GM11168 (cell line): Measurements from ENCODE around the gene CENPO.

ENCODE experiments used
- in situ Hi-C: fragments of 300-500 bp; cut with MboI; formaldehyde crosslinking; loops from one replicate; pipeline ENCODE4 v1.12.0; 2022; ENCODE audit warnings: low sequenced_read_pairs; ENCODE audit not compliant: unreplicated experiment

The CENPO gene, protein sequence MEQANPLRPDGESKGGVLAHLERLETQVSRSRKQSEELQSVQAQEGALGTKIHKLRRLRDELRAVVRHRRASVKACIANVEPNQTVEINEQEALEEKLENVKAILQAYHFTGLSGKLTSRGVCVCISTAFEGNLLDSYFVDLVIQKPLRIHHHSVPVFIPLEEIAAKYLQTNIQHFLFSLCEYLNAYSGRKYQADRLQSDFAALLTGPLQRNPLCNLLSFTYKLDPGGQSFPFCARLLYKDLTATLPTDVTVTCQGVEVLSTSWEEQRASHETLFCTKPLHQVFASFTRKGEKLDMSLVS

DNA sequence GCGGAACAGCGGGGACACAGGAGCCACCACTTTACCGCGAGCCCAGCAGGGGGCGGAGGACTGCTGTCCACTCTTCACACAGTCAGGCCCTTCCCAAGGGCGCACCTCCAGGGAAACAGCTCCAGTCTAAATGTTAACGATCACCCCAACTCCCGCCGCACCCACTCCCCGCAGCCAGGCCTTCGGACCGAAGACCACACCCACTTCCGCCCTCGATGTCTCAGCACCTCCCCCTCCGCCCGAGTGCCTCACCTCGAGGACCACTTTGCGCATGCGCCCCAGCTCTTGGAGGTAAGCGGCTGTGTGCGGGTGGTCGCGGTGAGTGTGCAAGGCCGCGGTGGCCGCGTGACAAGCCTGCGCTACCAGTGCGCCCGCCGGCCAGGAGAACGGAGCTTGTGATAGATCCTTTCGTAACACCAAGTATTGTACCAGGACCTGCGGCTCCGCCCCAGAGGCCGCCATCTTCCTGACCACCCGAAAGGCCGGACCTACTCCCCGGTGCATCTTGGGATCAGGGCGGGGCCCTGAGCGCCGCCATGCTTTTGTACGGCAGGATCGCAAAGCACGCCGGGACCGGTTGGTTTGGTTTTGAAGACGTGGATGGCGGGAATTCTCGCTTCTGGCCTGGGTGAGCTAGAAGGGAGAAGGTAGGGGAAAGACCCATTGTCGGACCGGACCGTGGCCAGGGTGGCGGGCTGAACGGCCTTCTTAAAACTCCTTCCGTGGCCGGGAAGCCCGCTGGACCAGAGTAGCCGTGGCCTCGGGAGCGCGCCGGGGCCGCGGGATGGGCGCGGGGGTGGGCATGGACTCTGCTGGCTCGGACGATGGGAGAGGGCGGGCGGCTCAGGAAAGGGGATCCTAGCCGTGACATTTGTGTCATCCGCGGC is at the start of gene CENPO, which contains the start of gene PTRHD1:
CENPO (plus strand) TSS at position 552 of the 887 bp plus-strand sequence. CDS start 495 bp downstream, outside the sequence.
PTRHD1 (minus strand) TSS at position 518 of the 887 bp plus-strand sequence; CDS start at position 504, 14 bp downstream.
- in situ Hi-C loops = no loop called here

DNA sequence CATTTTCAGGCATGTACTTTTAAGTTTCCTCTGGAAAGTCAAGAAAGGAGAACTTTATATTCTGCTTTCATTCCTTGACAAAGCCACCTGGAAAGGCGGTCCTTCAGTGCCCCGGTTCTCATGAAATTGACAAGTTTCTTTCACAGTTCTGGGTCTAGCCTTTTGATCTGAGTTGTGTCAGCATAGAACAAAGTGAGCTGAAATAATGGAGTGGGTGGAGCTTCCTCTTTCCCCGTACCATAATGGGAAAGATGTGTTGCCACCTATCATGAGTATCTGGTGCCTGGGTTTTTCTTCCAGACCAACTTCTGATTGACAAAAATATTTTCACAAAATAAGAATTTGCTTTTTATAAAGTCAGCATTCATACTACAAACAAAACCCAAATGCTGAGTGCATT is 49.3 kb upstream of the CENPO start:
- in situ Hi-C loops = no loop called here

DNA sequence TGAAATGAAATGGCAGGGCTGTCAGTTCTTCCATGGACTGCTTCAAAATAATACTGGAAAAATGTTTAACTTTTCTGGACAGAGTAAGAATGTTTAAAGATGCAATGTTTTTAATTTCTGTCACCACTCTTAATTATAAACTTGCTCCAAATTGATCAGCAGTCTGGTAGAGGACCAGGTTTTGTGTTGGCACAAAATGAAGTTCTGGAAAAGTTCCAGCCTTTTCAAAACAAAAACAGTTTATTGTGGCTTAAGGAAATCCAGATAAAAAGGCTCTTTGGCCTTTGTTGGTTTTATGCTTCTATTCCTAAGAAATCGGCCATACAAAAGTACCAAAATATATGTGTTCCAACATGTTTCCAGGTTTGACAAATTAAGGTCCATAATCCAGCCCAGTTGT is 48.9 kb upstream of the CENPO start:
- in situ Hi-C loops = no loop called here

DNA sequence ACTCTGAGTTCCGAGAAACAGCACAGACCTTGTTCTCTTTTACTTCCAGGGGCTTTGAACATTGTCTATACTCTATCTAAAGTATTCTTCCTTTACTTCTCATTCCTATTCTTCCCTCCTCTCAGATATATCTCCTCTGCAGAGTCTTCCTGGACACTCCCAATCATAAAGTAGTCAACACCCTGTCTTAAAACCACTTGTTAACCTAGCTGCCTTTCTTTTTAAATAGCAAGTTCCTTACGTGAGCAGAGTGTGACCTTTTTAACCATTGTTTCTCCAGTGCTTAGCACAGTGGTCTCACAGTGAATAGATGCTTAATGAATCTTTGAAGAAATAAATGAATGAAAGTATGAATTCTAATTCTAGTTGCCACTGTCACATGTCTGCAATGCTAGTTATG is 47.4 kb upstream of the CENPO start:
- in situ Hi-C loops = no loop called here

DNA sequence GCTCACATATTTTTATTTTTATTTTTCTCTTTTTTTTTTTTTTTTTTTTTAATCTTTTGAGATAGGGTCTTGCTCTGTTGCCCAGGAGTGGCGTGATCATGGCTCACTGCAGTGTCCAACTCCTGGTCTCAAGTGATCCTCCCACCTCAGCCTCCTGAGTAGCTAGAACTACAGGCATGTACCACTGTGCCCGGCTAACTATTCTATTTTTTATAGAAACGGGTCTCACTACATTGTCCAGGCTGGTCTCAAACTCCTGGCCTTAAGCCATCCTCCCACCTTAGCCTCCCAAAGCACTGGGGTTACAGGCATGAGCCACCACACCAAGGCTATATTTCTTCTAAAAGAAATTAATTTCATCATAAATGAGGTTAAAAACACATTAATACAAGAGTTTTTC is 45.9 kb upstream of the CENPO start:
- in situ Hi-C loops = no loop called here

DNA sequence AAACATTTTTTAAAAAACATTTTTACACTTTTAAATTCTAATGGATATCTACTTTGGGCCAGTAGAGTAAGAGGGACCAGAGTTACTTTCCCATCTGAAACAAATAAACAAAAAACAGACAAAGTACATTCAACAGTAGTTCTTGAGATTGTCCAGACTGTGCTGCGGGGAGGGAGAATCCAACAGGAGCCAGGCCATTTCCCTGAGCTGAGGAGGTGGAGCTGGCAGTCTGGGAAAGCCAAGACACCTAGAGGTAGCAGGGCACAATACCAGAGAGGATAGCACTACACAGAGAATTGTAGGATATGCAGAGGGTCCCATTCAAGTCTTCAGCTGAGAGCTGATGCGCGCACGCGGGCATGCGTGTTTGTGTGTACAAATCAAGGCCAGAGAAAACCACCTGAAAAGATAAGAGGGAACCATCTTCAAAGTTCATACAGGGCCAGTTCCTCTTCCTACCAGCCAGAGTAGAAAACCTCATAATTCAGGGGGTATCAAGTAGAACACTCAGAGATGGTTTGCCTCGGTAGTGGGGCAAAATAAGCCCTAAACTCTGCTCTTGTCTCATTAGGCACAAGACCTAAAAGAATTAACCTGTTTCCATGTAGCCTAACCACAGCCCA is 44.0 kb upstream of the CENPO start:
- in situ Hi-C loops = no loop called here

DNA sequence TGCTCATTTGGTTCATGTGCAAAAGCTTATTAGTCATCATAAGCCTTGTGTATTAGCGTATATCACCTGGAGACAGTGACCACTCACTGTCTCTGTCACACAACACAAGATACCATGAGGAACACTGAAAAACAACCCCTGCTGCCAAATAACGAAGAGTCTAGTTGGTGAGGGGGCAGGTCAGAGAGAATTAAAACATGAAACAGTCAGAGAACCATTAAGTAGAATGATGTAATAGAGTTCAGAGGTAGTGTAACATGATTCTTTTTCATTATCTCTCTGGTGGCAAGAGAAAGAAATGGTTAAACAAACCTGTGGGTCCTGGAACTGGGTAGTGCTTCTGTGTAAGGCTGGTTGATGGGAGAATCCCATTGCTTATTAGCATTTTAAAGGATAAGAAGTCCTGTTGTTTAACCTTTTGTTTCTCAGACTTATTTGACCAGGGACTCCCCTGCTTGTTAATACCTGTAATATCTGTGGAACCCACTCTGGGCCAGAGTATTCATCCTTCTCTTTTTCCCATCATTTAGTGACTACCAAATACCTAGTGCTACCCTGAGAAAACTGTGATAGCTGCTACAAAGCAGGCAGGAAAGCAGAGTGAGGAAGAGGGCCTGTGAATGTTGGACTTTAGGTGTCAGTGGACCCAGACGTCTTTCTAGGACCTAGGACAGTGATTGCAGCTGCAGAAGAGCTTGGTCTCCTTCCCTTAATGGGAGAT is 38.1 kb upstream of the CENPO start:
- in situ Hi-C loops = no loop called here

DNA sequence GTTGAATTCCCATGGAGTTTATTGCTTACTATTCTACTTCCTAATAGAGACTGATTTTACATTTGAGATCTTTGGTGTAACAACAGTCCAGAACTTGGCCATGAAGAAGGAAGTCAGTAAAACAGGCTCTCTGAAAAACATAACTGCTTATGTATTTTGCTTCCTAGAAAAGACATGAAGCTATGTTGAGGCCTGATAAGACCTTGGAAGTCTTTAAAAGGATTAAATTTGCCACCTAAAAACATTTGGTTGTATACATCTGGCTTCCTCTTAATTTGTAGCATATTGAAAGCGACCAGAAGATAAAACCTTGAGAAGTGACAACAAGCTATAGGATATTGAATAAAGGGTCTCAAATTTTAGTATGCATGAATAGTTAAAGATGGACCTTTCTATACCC is 36.4 kb upstream of the CENPO start:
- in situ Hi-C loops = no loop called here

DNA sequence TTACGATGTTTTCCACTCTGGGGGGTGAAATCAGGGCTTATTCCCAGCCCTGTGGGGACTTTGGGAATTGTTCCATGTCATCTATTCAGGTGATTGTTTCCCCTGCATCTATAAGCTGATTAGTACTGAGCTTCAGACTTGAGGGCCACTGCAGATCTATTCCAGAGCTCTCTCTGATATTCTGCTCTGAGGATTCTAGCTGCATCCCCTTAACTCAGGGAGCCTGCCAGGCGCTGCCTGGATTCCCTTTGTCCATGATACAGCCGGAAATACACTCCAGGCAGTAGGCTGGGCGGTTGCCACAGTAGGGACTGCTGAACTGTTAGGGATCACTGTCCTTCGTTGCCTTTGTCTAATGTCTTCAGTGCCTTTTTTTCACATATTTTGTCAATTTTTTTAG is 31.4 kb upstream of the CENPO start:
- in situ Hi-C loops = no loop called here

DNA sequence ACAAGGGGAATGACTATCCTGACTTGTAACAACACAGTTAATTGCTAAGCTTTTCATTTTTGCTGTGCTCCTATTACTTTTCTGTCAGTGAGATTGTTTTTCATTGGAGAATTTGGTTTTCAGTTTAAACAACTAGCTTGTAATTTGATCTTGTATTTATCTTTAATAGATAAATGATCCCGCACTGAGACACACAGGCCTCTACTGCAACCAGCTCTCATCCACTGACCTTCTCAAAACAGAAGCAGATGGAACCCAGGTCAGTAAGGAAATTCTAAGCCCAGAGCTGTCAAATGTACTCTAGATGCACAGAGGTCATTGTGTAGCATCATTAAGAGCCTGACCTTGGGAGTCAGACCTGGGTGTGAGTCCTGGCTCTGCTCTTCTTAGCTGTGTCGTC is 30.7 kb upstream of the CENPO start:
- in situ Hi-C loops = no loop called here

DNA sequence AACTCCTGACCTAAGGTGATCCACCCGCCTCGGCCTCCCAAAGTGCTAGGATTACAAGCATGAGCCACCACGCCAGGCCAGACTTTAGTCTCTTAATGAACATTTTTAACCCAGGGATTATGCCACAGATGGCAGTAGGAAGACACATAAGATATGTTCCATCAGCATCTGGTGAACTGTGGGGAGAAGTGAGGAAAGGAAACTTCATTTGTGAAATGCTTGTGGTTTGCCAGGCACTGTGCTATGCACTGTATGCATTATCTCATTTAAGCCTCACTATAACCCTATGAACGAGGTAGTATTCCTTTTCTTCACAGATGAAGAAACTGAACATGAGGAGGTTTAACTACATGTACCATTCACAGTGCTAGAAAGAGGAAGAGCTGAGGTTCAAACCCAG is 29.4 kb upstream of the CENPO start:
- in situ Hi-C loops = no loop called here

DNA sequence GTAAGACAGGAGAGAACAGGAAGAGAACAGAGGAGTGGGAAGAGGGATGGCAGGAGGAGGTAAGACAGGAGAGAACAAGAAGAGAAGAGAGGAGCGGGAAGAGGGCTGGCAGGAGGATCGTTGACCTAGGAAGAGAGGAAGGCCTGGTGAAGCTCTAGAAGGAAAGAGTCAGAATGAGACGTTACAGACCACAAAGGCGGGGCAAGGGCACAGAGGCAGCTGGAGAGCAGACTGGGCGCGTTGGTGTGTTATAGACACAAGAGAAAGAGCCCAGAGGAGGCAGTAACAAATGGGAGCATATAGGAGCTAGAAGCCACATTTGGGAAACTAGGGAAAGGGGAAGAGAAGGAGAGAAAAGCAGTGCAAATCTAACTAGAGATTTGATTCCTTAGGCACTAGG is 26.6 kb upstream of the CENPO start:
- in situ Hi-C loops = no loop called here

DNA sequence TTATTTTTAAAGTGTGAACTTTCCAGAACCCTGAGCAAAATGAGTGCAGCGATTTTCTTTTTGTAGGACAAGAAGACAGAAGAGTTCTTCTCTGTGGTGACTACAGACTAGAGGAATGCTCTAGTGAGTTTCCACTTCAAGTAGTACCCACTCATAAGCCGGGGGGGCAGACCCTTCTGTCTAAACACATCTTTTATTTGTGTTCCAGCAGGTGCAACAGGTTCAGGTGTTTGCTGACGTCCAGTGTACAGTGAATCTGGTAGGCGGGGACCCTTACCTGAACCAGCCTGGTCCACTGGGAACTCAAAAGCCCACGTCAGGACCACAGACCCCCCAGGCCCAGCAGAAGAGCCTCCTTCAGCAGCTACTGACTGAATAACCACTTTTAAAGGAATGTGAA is 25.2 kb upstream of the CENPO start:
- in situ Hi-C loops = no loop called here

DNA sequence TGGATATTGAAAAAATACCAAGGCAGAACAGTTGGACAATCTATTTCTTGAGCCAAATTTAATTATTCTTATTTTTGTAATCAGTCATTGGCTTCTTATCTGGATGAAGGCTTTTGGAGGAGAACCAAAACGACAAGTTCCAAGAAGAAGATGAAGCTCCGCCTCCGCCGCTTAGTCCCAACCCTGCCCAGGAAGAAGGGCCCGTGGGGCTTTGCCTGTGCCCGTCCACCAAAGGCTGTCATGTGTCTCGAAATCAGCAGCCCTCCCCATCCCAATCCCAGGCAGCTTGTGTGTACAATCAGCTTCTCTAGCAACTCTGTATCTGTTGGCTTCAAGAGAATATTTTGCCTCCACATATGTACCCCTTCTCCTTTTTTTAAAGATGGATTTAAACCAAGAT is 24.6 kb upstream of the CENPO start:
- in situ Hi-C loops = no loop called here

DNA sequence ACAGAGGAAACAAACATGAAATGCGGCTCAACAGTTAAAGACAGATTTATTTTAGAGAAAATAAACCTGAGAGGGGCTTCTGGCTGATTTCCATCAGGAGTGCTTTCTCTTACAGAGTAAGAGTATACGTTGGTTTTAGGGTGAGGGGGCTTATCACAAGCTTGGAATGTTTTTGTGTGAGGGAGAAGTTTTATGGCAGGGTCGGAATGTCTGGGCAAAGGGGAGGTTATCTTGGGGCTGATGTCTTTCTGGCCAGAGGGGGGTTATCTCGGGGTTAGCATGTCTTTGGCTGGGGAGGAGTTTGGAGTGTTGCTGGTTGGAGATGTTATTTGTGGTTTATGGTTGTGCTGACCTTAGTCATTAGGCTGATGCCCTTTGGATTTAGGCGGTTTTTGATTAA is 22.2 kb upstream of the CENPO start:
- in situ Hi-C loops = no loop called here

DNA sequence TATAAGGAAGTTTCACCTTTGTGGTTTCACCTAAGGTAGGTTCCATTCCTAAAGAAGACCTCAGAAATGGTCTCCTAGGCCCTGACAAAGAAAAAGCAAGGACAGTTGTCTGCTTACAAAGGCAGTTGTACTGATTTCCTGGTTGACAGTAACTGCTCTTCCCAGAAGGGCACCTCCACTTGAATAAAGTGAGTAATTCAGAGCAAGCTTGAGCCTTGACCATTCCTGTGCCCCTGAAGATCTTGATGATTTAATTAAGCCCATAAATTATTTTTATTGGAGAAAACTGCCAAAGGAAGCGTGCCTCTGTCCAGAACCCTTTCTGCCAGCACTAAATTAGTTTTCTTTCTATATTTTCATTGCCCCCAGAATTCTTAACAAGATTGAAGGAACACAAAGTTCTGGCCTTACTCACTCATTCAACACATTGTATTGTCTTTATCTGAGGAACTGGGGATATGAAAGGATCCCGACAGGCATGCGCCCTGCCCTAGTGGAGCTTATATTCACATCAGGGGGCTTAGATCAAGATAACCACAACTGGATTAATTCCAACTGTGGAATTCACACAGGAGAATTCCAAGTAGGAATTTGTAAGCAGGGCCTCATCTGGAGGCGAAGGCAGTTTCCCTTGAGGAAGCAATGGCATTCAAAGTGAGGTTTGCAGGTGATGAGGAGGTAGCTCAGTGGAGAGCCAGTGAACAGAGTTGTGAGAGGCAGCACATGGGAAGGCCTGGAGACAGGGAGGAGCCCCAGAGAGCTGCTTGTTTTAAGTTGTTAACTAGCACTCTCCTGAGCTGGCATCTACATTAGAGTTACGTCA is 21.2 kb upstream of the CENPO start:
- in situ Hi-C loops = no loop called here

DNA sequence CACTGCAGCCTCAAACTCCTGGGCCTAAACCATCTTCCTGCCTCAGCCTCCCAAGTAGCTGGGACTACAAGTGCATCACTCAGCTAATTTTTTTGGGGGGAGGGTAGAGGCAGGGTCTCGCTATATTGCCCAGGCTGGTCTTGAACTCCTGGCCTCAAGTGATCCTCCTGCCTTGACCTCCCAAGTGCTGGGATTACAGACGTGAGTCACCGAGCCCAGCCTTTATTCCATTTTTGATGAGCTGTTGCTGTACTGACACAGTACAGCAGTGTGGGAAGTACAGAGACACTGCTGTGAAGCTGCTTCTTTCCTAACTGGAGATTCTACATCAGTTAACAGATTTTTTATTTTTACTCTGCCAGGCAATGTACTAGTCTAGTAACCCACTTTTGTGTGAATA is 18.9 kb upstream of the CENPO start:
- in situ Hi-C loops = no loop called here

DNA sequence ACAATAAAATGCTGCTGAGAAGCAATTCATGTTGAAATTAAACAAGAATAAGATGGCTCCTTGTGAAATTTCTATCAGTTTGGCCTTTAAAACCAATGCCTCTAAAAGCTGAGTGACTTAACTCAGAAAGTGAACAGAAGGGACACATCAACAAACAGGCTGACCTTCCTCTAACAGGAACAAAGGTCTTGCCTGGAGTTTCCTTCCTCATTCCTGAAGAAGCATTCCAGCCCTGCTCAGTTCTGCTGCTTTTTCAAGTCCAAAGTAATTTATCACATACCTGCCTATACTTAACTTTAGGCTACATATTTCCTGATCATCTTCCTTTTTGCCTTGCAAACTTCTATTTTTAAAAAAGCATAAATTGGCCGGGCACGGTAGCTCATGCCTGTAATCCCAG is 14.1 kb upstream of the CENPO start:
- in situ Hi-C loops = no loop called here

DNA sequence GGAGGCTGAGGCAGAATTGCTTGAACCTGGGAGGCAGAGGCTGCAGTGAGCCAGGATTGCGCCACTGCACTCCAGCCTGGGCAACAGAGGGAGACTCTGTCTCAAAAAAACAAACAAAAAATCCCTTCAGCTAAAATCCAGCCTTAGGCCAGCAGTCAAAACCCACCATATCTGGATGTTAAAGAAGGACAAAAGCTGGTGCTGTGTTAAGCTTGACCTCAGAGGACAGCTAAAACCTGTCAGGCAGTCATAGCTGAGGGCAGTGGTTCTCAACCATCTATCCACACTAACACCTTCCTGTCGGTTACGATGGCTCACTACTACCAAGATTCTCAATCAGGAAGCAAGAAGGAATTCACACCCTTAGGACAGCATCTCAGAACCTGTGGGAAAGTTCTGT is 9.6 kb upstream of the CENPO start:
- in situ Hi-C loops = no loop called here
